Fibroblast of lung (primary cell): ENCODE data around the gene TPP2.

Experiments used
- EZH2 ChIP-seq: IDR thresholded peaks from 2 replicates; pipeline ENCODE4 v1.5.1; 2012; ENCODE audit warnings: low read length, control low read depth, mild to moderate bottlenecking; ENCODE audit errors: missing control alignments
- TF ChIP-seq, protein P1 (sequence below), 2 donors: IDR thresholded peaks in 1 of 2; conservative IDR thresholded peaks in 1 of 2; 1 replicate in 1 of 2; 2 replicates in 1 of 2; pipeline ENCODE4 v1.5.1; 2011 to 2012; ENCODE audit warnings: low read length in 2 of 2, control low read depth in 1 of 2, inconsistent platforms in 1 of 2, low read depth in 1 of 2, mild to moderate bottlenecking in 1 of 2

DNA sequence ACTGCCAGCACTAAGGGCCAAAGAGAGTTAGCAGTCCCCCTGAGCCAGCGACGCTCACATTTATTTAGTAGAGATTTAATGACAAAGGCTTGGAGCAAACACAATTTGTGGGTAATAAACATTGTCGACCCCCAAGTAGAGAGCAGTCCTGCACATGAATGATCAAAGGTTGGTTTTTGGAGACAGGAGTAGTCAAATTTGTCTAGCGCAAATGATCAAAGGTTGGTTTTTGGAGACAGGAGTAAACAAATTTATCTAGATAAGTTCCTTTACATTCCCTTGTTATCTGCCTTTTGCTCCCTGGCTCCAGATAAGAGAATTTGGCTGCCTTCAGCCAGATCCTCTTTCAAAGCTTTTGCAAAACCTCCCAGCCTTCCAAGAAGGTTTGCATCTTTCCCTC, 71.1 kb downstream of the TPP2 start:
- TF ChIP-seq, protein P1, sequence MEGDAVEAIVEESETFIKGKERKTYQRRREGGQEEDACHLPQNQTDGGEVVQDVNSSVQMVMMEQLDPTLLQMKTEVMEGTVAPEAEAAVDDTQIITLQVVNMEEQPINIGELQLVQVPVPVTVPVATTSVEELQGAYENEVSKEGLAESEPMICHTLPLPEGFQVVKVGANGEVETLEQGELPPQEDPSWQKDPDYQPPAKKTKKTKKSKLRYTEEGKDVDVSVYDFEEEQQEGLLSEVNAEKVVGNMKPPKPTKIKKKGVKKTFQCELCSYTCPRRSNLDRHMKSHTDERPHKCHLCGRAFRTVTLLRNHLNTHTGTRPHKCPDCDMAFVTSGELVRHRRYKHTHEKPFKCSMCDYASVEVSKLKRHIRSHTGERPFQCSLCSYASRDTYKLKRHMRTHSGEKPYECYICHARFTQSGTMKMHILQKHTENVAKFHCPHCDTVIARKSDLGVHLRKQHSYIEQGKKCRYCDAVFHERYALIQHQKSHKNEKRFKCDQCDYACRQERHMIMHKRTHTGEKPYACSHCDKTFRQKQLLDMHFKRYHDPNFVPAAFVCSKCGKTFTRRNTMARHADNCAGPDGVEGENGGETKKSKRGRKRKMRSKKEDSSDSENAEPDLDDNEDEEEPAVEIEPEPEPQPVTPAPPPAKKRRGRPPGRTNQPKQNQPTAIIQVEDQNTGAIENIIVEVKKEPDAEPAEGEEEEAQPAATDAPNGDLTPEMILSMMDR (conservative IDR thresholded peaks at IDR 0.05 in 1 of 2, IDR thresholded peaks at IDR 0.05 in 1 of 2; ENCODE audit: low read depth in 1 of 2, low read length in 2 of 2) = no peak
- TF ChIP-seq EZH2 = no peak
